Measurements from ENCODE around the gene MYPN.

The MYPN gene

GRCh38 chr10:68095153-68095552 is 14.1 kb upstream of the MYPN start:
- no peak for DNase-seq

GRCh38 chr10:68096913-68097516 is 12.3 kb upstream of the MYPN start:
- DNase-seq, result peak in 4 of 58 donors; percentile 4 to 27 (median 18)

GRCh38 chr10:68099736-68100135 is 9.6 kb upstream of the MYPN start:
- DNase-seq, result no peak

- DNase-seq, result no peak
Observed at GRCh38 chr10:68101066-68101465, 8.2 kb upstream of the MYPN start.

- DNase-seq, result no peak
Observed at GRCh38 chr10:68103261-68103878, 5.9 kb upstream of the MYPN start.

- no peak for DNase-seq
Observed at GRCh38 chr10:68103901-68104300, 5.4 kb upstream of the MYPN start.

GRCh38 chr10:68105820-68106219 is 3.5 kb upstream of the MYPN start:
- peak in 2 of 58 donors; percentile 0 to 5 for DNase-seq

- no peak for DNase-seq
Observed at GRCh38 chr10:68106656-68107055, 2.6 kb upstream of the MYPN start.

GRCh38 chr10:68107651-68108050 is 1.6 kb upstream of the MYPN start:
- DNase-seq, result no peak

- DNase-seq, result no peak
Observed at GRCh38 chr10:68108051-68108450, 1.2 kb upstream of the MYPN start.

- no peak for DNase-seq
Observed at GRCh38 chr10:68108653-68109052, 635 bp upstream of the MYPN start.

GRCh38 chr10:68110027-68110426 is 739 bp downstream of the MYPN start:
- no peak for DNase-seq

- DNase-seq, result no peak
Observed at GRCh38 chr10:68111584-68111983, 2.3 kb downstream of the MYPN start.

GRCh38 chr10:68112837-68113236 is 3.5 kb downstream of the MYPN start:
- no peak for DNase-seq

- no peak for DNase-seq
Observed at GRCh38 chr10:68118657-68119056, 9.4 kb downstream of the MYPN start.

- no peak for DNase-seq
Observed at GRCh38 chr10:68121020-68121743, 11.9 kb downstream of the MYPN start.

GRCh38 chr10:68121852-68122251 is 12.6 kb downstream of the MYPN start:
- DNase-seq, result no peak

- no peak for DNase-seq
Observed at GRCh38 chr10:68124718-68125117, 15.4 kb downstream of the MYPN start.

GRCh38 chr10:68125772-68126171 is 16.5 kb downstream of the MYPN start:
- no peak for DNase-seq

- no peak for DNase-seq
Observed at GRCh38 chr10:68128015-68128414, 18.7 kb downstream of the MYPN start.

- no peak for DNase-seq
Observed at GRCh38 chr10:68132391-68132790, 23.1 kb downstream of the MYPN start.

- DNase-seq, result no peak
Observed at GRCh38 chr10:68133523-68133922, 24.2 kb downstream of the MYPN start.

GRCh38 chr10:68135362-68135761 is 26.1 kb downstream of the MYPN start:
- DNase-seq, result no peak

All from anterior cingulate cortex (tissue), 58 donors.